OCI-LY3 (cell line): ENCODE data around the gene LNPK.
"Not testable (repeated sequence)": the region's sequence is repeated elsewhere in the genome, so short reads cannot be mapped to it uniquely, and the experiment has no call there.

Experiments used
- H2AFZ ChIP-seq: fragments of 200-600, 300-600 bp; shearing (Covaris generic); 2 replicates; pipeline ENCODE4 v1.6.0; 2014; ENCODE audit warnings: antibody characterized with exemption, low read depth, low read length
- H3K27ac ChIP-seq: fragments of 200-600, 300-600 bp; sonication (generic); 2 replicates; pipeline ENCODE4 v1.5.1; 2014; ENCODE audit warnings: mild to moderate bottlenecking, low read length, moderate library complexity, mixed read lengths
- H3K27me3 ChIP-seq: fragments of 200-600, 300-600 bp; sonication (generic); 2 replicates; pipeline ENCODE4 v1.6.1; 2014; ENCODE audit warnings: low read depth, low read length, mixed read lengths
- H3K36me3 ChIP-seq: fragments of 200-600, 300-600 bp; sonication (generic); replicated peaks from 2 replicates; pipeline ENCODE3; 2014; ENCODE audit warnings: low read depth, low read length, mixed read lengths
- H3K4me1 ChIP-seq: fragments of 300-600, 200-600 bp; sonication (generic); 2 replicates; pipeline ENCODE4 v1.6.1; 2014; ENCODE audit warnings: low read length, mixed read lengths
- H3K4me2 ChIP-seq: fragments of 200-600, 300-600 bp; sonication (generic); 2 replicates; pipeline ENCODE4 v1.6.1; 2014; ENCODE audit warnings: low read length, mixed read lengths
- H3K4me3 ChIP-seq: fragments of 300-600, 200-600 bp; sonication (generic); 2 replicates; pipeline ENCODE4 v1.5.1; 2014; ENCODE audit warnings: antibody characterized with exemption, mild to moderate bottlenecking, low read length, moderate library complexity
- H3K79me2 ChIP-seq: fragments of 300-600, 200-600 bp; shearing (Covaris generic); 2 replicates; pipeline ENCODE4 v1.6.1; 2014; ENCODE audit warnings: mild to moderate bottlenecking, low read length, mixed read lengths
- H3K9ac ChIP-seq: fragments of 300-600, 200-600 bp; shearing (Covaris generic); 2 replicates; pipeline ENCODE4 v1.6.0; 2014; ENCODE audit warnings: mild to moderate bottlenecking, low read length, moderate library complexity
- H3K9me3 ChIP-seq: fragments of 200-600, 300-600 bp; shearing (Covaris generic); 2 replicates; pipeline ENCODE4 v1.6.1; 2014; ENCODE audit warnings: low read length, mixed read lengths; ENCODE audit not compliant: insufficient read depth
- H4K20me1 ChIP-seq: fragments of 200-600, 300-600 bp; sonication (generic); 2 replicates; pipeline ENCODE4 v1.6.1; 2016; ENCODE audit warnings: low read length, mixed read lengths; ENCODE audit not compliant: insufficient read depth
- CTCF ChIP-seq: fragments of 200-600, 300-600 bp; sonication (generic); IDR thresholded peaks from 2 replicates; pipeline ENCODE4 v1.5.1; 2014; ENCODE audit warnings: antibody characterized with exemption, low read length, low read depth
- EZH2phosphoT487 ChIP-seq: fragments of 200-600 bp; shearing (Covaris generic); IDR thresholded peaks from 2 replicates; pipeline ENCODE4 v1.6.1; 2018; ENCODE audit warnings: antibody characterized with exemption, mixed run types, low read depth

Gene LNPK

DNA sequence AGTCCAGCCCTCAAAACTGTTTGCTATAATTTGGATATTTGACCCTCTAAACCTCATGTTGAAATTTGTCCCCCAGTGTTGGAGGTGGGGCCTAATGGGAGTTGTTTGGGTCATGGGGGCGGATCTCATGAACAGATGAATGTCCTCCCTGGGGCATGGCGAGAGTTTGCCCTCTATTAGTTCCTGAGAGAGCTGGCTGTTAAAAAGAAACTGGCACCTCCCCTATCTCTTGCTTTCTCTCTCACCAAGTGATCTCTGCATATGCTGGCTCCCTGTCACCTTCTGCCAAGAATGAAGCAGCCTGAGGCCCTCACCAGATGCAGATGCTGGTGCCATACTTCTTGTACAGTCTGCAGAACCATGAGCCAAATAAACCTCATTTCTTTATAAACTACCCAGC lies 12.0 kb downstream of the LNPK start:
- no peak overlapping the region for H2AFZ ChIP-seq
- TF ChIP-seq EZH2phosphoT487 (no peak), CTCF (no peak)
- H3K9me3 ChIP-seq, result no peaks in the 10 kb centered on the region
- no peaks in the 10 kb centered on the region for H3K27me3 ChIP-seq
- no peak overlapping the region for H3K27ac ChIP-seq
- H3K9ac ChIP-seq, result no peak overlapping the region
- H3K4me3 ChIP-seq, result no peak overlapping the region
- H3K4me1 ChIP-seq, result no peaks in the 10 kb centered on the region
- H3K4me2 ChIP-seq, result no peak overlapping the region
- no peaks in the 10 kb centered on the region for H4K20me1 ChIP-seq
- H3K79me2 ChIP-seq, result no peaks in the 10 kb centered on the region
- H3K36me3 ChIP-seq, result no peaks in the 10 kb centered on the region

DNA sequence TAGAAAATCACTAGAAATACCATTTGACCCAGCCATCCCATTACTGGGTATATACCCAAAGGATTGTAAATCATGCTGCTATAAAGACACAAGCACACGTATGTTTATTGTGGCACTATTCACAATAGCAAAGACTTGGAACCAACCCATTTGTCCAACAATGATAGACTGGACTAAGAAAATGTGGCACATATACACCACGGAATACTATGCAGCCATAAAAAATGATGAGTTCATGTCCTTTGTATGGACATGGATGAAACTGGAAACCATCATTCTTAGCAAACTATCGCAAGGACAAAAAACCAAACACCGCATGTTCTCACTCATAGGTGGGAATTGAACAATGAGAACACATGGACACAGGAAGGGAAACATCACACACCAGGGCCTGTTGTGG lies 14.9 kb downstream of the LNPK start:
- H3K4me2 ChIP-seq, H4K20me1 ChIP-seq, H2AFZ ChIP-seq, H3K27me3 ChIP-seq, H3K4me1 ChIP-seq, H3K36me3 ChIP-seq, H3K79me2 ChIP-seq, H3K9ac ChIP-seq, H3K27ac ChIP-seq, H3K9me3 ChIP-seq, H3K4me3 ChIP-seq: not testable (repeated sequence)

- H2AFZ ChIP-seq, result no peak overlapping the region
- H3K4me1 ChIP-seq, result no peaks in the 10 kb centered on the region
- peaks cover 9% of the 10 kb centered on the region for H3K36me3 ChIP-seq
- no peak overlapping the region for H3K4me3 ChIP-seq
- no peak overlapping the region for H3K27ac ChIP-seq
- H3K79me2 ChIP-seq, result no peaks in the 10 kb centered on the region
- TF ChIP-seq CTCF, result no peak
- TF ChIP-seq EZH2phosphoT487, result no peak
- H3K9ac ChIP-seq, result no peak overlapping the region
- H3K4me2 ChIP-seq, result no peak overlapping the region
- no peaks in the 10 kb centered on the region for H3K27me3 ChIP-seq
- no peaks in the 10 kb centered on the region for H4K20me1 ChIP-seq
- no peaks in the 10 kb centered on the region for H3K9me3 ChIP-seq
Measured at GRCh38 chr2:175984846-175985245, 17.2 kb downstream of the LNPK start.

- H4K20me1 ChIP-seq, result no peaks in the 10 kb centered on the region
- no peak for TF ChIP-seq CTCF
- TF ChIP-seq EZH2phosphoT487, result no peak
Measured at GRCh38 chr2:175981551-175981950, 20.5 kb downstream of the LNPK start.

More at GRCh38 chr2:175981551-175981950, 20.5 kb downstream of the LNPK start:
- Histone ChIP-seq H3K4me3 (no peak overlapping the region), H3K79me2 (no peaks in the 10 kb centered on the region), H3K4me2 (no peak overlapping the region), H3K27ac (no peak overlapping the region), H3K9ac (no peak overlapping the region), H3K27me3 (no peaks in the 10 kb centered on the region), H2AFZ (no peak overlapping the region), H3K36me3 (peaks cover 13% of the 10 kb centered on the region), H3K4me1 (no peaks in the 10 kb centered on the region), H3K9me3 (no peaks in the 10 kb centered on the region)
